Heart left ventricle (tissue), 13 donors: ENCODE results near the gene KCNA2.

ENCODE experiments used
- CTCF ChIP-seq, 12 donors: fragments of 200-600 bp; sonication (generic) in 4 of 12; IDR thresholded peaks; one replicate each; pipeline versions ENCODE4 v1.5.0 to v1.8.0; 2018 to 2022; ENCODE audit warnings: antibody characterized with exemption in 12 of 12, mild to moderate bottlenecking in 5 of 12
- POLR2A ChIP-seq, 2 donors: fragments of 450-650 bp; IDR thresholded peaks; one replicate each; pipeline ENCODE4 v1.6.1; 2017; ENCODE audit warnings: antibody characterized with exemption in 2 of 2, mild to moderate bottlenecking in 2 of 2, moderate library complexity in 2 of 2
- donor health status: ischemic (EF 13 %, LVEDD 7.1; RV severe dilation, severe dysfunction).
- donor health status: DM: no; HTN: yes; CAD: no.
- donor health status: DM: no; HTN: no; CAD: no.
- donor health status: ischemic (EF 25% LVEDD 6.9; RV normal size, moderate dysfunction).
- donor health status: ischemic (EF 25% LVEDD 5.7; RV mildly dilated, moderate dysfunction).
- donor health status: ischemic (EF 35%, LVEDD 5.7; RV mildly dilated, moderate dysfunction).
- donor health status: nonischemic (EF 11% LVEDD 7.7; RV severe dilation, severe dysfunction).
- donor health status: DM: yes; HTN: yes; CAD: no.
- donor health status: PGD.
- donor health status: ischemic (EF 29% LVEDD 5.4; RV normal size, mild dysfunction).
- donor health status: nonischemic (EF 23%, LVEDD 6.1; RV moderate dilation, normal function).

GRCh38 chr1:110565565-110565964 lies 40.6 kb downstream of the KCNA2 start:
- no peak for TF ChIP-seq CTCF (IDR thresholded peaks at IDR 0.05)
- TF ChIP-seq POLR2A (IDR thresholded peaks at IDR 0.05), result no peak
